GM12865 (cell line): ENCODE results near the gene PCDHGB4.
"Not testable (repeated sequence)": the region's sequence is repeated elsewhere in the genome, so short reads cannot be mapped to it uniquely, and the experiment has no call there.

Experiments used
- DNase-seq: peaks from one replicate; pipeline ENCODE4 v3.0.0; 2010; ENCODE audit warnings: low read depth
- H3K4me3 ChIP-seq: 2 replicates; pipeline ENCODE4 v1.5.1; 2011; ENCODE audit warnings: mild to moderate bottlenecking, low read depth, low read length, control low read depth
- TF ChIP-seq, protein P1 (sequence below): IDR thresholded peaks from 2 replicates; pipeline ENCODE4 v1.5.1; 2011; ENCODE audit warnings: low read length, control low read depth, low read depth, inconsistent platforms; ENCODE audit not compliant: insufficient read depth; ENCODE audit errors: missing control alignments

The PCDHGB4 gene

DNA sequence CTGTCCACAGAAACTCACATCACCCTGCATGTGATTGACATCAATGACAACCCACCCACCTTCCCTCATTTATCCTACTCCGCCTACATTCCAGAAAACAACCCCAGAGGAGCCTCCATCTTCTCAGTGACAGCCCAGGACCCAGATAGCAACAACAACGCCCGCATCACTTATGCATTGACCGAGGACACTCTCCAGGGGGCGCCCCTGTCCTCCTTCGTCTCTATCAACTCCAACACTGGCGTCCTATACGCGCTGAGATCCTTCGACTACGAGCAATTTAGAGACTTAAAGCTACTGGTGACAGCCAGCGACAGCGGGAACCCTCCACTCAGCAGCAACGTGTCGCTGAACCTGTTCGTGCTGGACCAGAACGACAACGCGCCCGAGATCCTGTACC is 42.2 kb upstream of the PCDHGB4 start:
- no peak for DNase-seq
- H3K4me3 ChIP-seq = no peak overlapping the region
- TF ChIP-seq, protein P1, sequence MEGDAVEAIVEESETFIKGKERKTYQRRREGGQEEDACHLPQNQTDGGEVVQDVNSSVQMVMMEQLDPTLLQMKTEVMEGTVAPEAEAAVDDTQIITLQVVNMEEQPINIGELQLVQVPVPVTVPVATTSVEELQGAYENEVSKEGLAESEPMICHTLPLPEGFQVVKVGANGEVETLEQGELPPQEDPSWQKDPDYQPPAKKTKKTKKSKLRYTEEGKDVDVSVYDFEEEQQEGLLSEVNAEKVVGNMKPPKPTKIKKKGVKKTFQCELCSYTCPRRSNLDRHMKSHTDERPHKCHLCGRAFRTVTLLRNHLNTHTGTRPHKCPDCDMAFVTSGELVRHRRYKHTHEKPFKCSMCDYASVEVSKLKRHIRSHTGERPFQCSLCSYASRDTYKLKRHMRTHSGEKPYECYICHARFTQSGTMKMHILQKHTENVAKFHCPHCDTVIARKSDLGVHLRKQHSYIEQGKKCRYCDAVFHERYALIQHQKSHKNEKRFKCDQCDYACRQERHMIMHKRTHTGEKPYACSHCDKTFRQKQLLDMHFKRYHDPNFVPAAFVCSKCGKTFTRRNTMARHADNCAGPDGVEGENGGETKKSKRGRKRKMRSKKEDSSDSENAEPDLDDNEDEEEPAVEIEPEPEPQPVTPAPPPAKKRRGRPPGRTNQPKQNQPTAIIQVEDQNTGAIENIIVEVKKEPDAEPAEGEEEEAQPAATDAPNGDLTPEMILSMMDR = no peak

DNA sequence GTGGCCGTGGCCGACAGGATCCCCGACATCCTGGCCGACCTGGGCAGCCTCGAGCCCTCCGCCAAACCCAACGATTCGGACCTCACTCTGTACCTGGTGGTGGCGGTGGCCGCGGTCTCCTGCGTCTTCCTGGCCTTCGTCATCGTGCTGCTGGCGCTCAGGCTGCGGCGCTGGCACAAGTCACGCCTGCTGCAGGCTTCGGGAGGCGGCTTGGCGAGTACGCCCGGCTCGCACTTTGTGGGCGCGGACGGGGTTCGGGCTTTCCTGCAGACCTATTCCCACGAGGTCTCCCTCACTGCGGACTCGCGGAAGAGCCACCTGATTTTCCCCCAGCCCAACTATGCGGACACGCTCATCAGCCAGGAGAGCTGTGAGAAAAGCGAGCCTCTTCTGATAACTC is 41.5 kb upstream of the PCDHGB4 start:
- not testable (repeated sequence) for DNase-seq, H3K4me3 ChIP-seq

DNA sequence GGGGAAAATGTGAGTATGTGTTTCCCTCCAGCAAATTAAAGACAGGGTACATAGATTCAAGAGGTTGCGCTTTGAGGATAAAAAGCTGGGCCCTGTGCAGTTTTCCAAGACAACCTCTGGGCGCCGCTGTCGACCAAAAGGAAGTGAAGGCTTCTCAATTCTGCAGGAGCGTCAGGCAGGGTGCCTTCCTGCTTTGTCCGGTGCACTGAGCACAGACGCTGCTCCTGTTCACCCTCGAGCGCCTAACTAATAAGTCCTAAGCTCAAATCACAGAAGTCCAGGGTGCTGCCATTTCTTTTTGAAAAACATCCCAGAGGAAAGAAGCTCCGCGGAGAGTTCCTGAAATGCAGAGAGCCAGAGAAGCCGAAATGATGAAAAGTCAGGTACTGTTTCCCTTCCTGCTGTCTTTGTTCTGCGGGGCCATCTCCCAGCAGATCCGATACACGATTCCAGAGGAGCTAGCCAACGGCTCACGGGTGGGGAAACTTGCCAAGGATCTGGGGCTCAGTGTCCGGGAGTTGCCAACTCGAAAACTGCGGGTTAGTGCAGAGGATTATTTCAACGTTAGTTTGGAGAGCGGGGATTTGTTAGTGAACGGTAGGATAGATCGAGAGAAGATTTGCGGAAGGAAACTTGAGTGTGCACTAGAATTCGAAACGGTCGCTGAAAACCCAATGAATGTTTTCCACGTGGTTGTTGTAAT is 37.4 kb upstream of the PCDHGB4 start, which contains the start of gene PCDHGB1:
Gene PCDHGB1, plus strand, starts transcription at position 183 of the 703 bp plus-strand sequence. Its CDS starts 162 bp downstream, at position 345.
- peak; percentile 73 for DNase-seq

DNA sequence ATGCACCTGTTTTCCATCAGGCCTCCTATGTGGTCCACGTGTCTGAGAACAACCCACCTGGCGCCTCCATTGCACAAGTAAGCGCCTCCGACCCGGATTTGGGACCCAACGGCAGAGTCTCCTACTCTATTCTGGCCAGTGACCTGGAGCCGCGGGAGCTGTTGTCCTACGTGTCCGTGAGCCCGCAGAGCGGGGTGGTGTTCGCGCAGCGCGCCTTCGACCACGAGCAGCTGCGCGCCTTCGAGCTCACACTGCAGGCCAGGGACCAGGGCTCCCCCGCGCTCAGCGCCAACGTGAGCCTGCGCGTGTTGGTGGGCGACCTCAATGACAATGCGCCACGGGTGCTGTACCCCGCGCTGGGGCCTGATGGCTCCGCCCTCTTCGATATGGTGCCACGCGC is 35.9 kb upstream of the PCDHGB4 start:
- TF ChIP-seq, protein P1 = no peak
- H3K4me3 ChIP-seq = no peak overlapping the region
- no peak for DNase-seq

More for the DNA sequence above, 37.4 kb upstream of the PCDHGB4 start, which contains the start of gene PCDHGB1:
- H3K4me3 ChIP-seq = peak within 1 kb of the TSS; percentile 21
- TF ChIP-seq, protein P1 = peak; percentile 55

DNA sequence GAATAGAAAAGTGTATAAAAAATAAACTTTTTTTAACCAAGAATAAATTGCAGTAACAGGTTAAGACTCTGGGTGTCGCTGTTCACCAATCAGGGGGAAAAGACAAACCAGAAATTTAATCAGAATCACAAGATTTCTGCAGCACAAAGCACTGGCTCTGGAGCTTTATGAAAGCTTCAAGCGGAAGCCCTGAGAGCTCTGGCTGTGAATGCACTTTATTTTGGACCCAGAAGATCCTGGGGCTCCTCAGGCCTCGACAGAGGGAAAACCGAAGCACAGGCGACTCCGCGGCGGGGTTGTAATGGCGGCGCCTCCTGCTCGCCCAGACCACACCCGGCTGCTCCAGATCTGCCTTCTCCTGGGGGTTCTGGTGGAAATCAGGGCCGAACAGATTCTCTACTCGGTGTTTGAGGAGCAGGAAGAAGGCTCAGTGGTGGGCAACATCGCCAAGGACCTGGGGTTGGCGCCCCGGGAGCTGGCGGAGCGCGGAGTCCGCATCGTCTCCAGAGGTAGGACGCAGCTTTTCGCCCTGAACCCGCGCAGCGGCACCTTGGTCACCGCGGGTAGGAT is 32.5 kb upstream of the PCDHGB4 start, which contains the start of gene PCDHGA4:
Gene PCDHGA4, plus strand, starts transcription at position 122 of the 570 bp plus-strand sequence. Its CDS starts 87 bp downstream, at position 209.
- H3K4me3 ChIP-seq = no peak within 1 kb of the TSS
- TF ChIP-seq, protein P1 = peak; percentile 16

DNA sequence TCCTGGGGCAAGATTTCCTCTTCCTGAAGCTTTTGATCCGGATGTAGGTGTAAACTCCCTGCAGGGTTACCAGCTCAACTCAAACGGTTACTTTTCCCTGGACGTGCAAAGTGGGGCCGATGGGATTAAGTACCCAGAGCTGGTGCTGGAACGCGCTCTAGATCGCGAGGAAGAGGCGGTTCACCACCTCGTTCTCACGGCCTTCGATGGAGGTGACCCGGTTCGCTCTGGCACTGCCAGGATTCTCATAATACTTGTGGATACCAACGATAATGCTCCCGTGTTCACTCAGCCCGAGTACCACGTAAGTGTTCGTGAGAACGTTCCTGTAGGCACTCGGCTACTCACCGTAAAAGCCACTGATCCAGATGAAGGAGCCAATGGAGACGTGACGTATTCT is 31.9 kb upstream of the PCDHGB4 start:
- DNase-seq = no peak
- no peak overlapping the region for H3K4me3 ChIP-seq
- TF ChIP-seq, protein P1 = no peak

More for the DNA sequence above, 32.5 kb upstream of the PCDHGB4 start, which contains the start of gene PCDHGA4:
- no peak for DNase-seq

DNA sequence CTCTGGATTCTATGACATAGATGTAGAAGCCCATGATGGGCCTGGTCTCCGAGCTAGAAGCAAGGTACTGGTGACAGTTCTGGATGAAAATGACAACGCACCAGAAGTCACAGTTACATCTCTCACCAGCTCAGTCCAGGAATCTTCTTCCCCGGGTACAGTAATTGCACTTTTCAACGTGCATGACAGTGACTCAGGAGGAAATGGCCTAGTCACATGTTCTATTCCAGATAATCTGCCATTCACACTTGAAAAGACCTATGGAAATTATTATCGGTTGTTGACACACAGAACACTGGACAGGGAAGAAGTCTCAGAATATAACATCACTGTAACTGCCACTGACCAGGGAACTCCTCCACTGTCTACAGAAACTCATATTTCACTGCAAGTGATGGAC is 31.4 kb upstream of the PCDHGB4 start:
- no peak overlapping the region for H3K4me3 ChIP-seq
- no peak for DNase-seq
- TF ChIP-seq, protein P1 = no peak
